Esophagus muscularis mucosa (tissue), 4 donors: Measurements from ENCODE around the gene TAC4. TPM values are rescaled to one million over a fixed set of nuclear protein-coding genes. Genes with fewer than 3 reads are reported as not detected.

ENCODE experiments used
- DNase-seq: peaks from one replicate; pipeline ENCODE4 v3.0.0-alpha.2; 2017; ENCODE audit errors: extremely low spot score
- H3K27ac ChIP-seq, 4 donors: fragments of 200-600 bp; sonication (generic); replicated peaks in 1 of 4; 1 replicate in 3 of 4; 2 replicates in 1 of 4; pipeline ENCODE4 v1.5.1; 2016 to 2019; ENCODE audit warnings: mild to moderate bottlenecking in 1 of 4
- H3K27me3 ChIP-seq, 4 donors: fragments of 200-600 bp; sonication (generic); one replicate each; pipeline versions ENCODE4 v1.5.1 to v1.6.0; 2016 to 2019
- H3K36me3 ChIP-seq, 4 donors: fragments of 200-600 bp; sonication (generic); one replicate each; pipeline ENCODE4 v1.5.1; 2016 to 2019
- H3K4me1 ChIP-seq, 4 donors: fragments of 200-600 bp; sonication (generic); one replicate each; pipeline ENCODE4 v1.5.1; 2016 to 2019
- H3K4me3 ChIP-seq, 4 donors: fragments of 200-600 bp; sonication (generic); 1 replicate in 2 of 4; 2 replicates in 2 of 4; pipeline ENCODE4 v1.5.1; 2016 to 2019; ENCODE audit warnings: mild to moderate bottlenecking in 4 of 4, moderate library complexity in 1 of 4
- H3K9me3 ChIP-seq, 4 donors: fragments of 200-600 bp; sonication (generic); 1 replicate in 3 of 4; 2 replicates in 1 of 4; pipeline ENCODE4 v1.5.1; 2016 to 2019
- EP300 ChIP-seq: sonication (generic); formaldehyde crosslinking; IDR thresholded peaks from one replicate; pipeline ENCODE4 v1.6.1; 2017; ENCODE audit warnings: antibody characterized with exemption
- POLR2A ChIP-seq: fragments of 450-650 bp; IDR thresholded peaks from one replicate; pipeline ENCODE4 v1.6.1; 2017; ENCODE audit warnings: antibody characterized with exemption, moderate library complexity, mild to moderate bottlenecking, low read depth
- POLR2AphosphoS5 ChIP-seq, 2 donors: sonication (generic); formaldehyde crosslinking; IDR thresholded peaks; one replicate each; pipeline ENCODE4 v1.6.1; 2017; ENCODE audit warnings: antibody characterized with exemption in 2 of 2
- WGBS: methylation state at CpG from one replicate; pipeline ENCODE4 v1.1.5; 2018; 5-methylcytosine and 5-hydroxymethylcytosine counted together
- intact Hi-C: fragments of 100-400 bp; cut with DNase I; formaldehyde crosslinking; loops from one replicate; pipeline ENCODE4 v1.15.1; 2023
- total RNA-seq, 4 donors: library from RNA; depleted of rRNA; stranded (reverse); fragments of >200 nt; gene quantifications; one replicate each; pipeline versions ENCODE4 v1.1.0 to v1.2.1, GENCODE V29; 2016
- TF ChIP-seq, protein P1 (sequence below), 3 experiments: fragments of 200-600 bp in 2 of 3; fragments of 450-650 bp in 1 of 3; sonication (generic) in 2 of 3; IDR thresholded peaks; one replicate each; pipeline ENCODE4 v1.5.1; 2017 to 2019; ENCODE audit warnings: antibody characterized with exemption in 3 of 3, mild to moderate bottlenecking in 2 of 3, moderate library complexity in 1 of 3

Gene TAC4
- total RNA-seq, 4 donors from 2014 or later: not detected

- H3K27me3 ChIP-seq: no peaks in the 10 kb centered on the region
- H3K36me3 ChIP-seq: peaks cover 54 to 97% (median 87%) of the 10 kb centered on the region in 4 donors
- WGBS: 81% methylated on average over 4 of the region's 4 CpGs
- peaks cover 0 to 31% (median 5%) of the 10 kb centered on the region in 4 donors for H3K4me1 ChIP-seq
- no peak for DNase-seq
- H3K9me3 ChIP-seq: no peaks in the 10 kb centered on the region
- no peak overlapping the region for H3K27ac ChIP-seq
- TF ChIP-seq POLR2A: no peak
- no peak for TF ChIP-seq EP300
- TF ChIP-seq, protein P1, sequence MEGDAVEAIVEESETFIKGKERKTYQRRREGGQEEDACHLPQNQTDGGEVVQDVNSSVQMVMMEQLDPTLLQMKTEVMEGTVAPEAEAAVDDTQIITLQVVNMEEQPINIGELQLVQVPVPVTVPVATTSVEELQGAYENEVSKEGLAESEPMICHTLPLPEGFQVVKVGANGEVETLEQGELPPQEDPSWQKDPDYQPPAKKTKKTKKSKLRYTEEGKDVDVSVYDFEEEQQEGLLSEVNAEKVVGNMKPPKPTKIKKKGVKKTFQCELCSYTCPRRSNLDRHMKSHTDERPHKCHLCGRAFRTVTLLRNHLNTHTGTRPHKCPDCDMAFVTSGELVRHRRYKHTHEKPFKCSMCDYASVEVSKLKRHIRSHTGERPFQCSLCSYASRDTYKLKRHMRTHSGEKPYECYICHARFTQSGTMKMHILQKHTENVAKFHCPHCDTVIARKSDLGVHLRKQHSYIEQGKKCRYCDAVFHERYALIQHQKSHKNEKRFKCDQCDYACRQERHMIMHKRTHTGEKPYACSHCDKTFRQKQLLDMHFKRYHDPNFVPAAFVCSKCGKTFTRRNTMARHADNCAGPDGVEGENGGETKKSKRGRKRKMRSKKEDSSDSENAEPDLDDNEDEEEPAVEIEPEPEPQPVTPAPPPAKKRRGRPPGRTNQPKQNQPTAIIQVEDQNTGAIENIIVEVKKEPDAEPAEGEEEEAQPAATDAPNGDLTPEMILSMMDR (IDR thresholded peaks at IDR 0.05): no peak
- TF ChIP-seq POLR2AphosphoS5 (IDR thresholded peaks at IDR 0.05): no peak
- intact Hi-C loops: no loop called here
- H3K4me3 ChIP-seq: no peak overlapping the region
Measured at GRCh38 chr17:49809056-49809455, 38.8 kb downstream of the TAC4 start.

GRCh38 chr17:49798738-49799137 lies 49.1 kb downstream of the TAC4 start:
- intact Hi-C loops: no loop called here
- no peak overlapping the region for H3K4me3 ChIP-seq
- no peak for DNase-seq
- H3K36me3 ChIP-seq: peaks cover 41 to 96% (median 82%) of the 10 kb centered on the region in 4 donors
- peaks cover 5 to 54% (median 32%) of the 10 kb centered on the region in 4 donors for H3K4me1 ChIP-seq
- no peaks in the 10 kb centered on the region for H3K27me3 ChIP-seq
- no peaks in the 10 kb centered on the region for H3K9me3 ChIP-seq
- H3K27ac ChIP-seq: no peak overlapping the region
- 74% methylated on average over 2 of the region's 2 CpGs for WGBS
- no peak for TF ChIP-seq EP300
- no peak for TF ChIP-seq POLR2A
- TF ChIP-seq, protein P1 (IDR thresholded peaks at IDR 0.05): no peak
- no peak for TF ChIP-seq POLR2AphosphoS5 (IDR thresholded peaks at IDR 0.05)

DNA sequence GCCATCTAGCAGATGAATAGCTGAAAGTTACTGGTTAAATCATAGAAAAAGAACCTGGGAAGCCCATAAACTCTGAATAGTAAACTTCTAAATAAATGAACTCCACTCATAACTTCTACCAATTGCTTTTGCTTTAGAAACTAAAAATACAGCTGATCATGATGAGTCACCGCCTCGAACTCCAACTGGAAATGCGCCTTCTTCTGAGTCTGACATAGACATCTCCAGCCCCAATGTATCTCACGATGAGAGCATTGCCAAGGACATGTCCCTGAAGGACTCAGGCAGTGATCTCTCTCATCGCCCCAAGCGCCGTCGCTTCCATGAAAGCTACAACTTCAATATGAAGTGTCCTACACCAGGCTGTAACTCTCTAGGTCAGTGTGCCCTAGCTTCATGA lies 49.7 kb downstream of the TAC4 start:
- Histone ChIP-seq H3K4me1 (peaks cover 6 to 60% (median 37%) of the 10 kb centered on the region in 4 donors), H3K36me3 (peaks cover 41 to 96% (median 82%) of the 10 kb centered on the region in 4 donors), H3K9me3 (no peaks in the 10 kb centered on the region), H3K27ac (no peak overlapping the region), H3K4me3 (no peak overlapping the region), H3K27me3 (no peaks in the 10 kb centered on the region)
- DNase-seq: no peak
- TF ChIP-seq EP300 (no peak), POLR2A (no peak), POLR2AphosphoS5 (IDR thresholded peaks at IDR 0.05) (no peak)
- TF ChIP-seq, protein P1 (IDR thresholded peaks at IDR 0.05): no peak
- intact Hi-C loops: no loop called here
- WGBS: 73% methylated on average over 8 of the region's 8 CpGs

DNA sequence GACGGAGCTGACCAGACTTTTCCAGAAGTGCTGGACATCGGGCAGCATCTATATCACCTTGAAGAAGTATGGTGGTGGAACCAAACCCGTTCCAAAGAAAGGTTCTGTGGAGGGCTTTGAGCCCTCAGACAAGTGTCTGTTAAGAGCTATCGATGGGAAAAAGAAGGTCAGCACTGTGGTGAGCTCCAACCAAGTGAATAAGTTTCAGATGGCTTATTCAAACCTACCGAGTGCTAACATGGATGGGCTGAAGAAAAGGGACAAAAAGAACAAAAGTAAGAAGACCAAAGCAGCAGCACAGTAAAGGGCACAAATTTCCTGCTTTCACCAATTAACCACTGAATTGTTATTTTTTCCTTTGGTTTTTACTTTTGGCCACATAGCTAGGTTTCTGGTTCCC lies 52.5 kb downstream of the TAC4 start:
- 77% methylated on average over 5 of the region's 5 CpGs for WGBS
- peaks cover 41 to 85% (median 73%) of the 10 kb centered on the region in 4 donors for H3K36me3 ChIP-seq
- H3K9me3 ChIP-seq: no peaks in the 10 kb centered on the region
- H3K4me1 ChIP-seq: peaks cover 25 to 77% (median 65%) of the 10 kb centered on the region in 4 donors
- H3K27me3 ChIP-seq: no peaks in the 10 kb centered on the region
- no peak overlapping the region for H3K4me3 ChIP-seq
- H3K27ac ChIP-seq: no peak overlapping the region
- intact Hi-C loops: no loop called here
- TF ChIP-seq, protein P1 (IDR thresholded peaks at IDR 0.05): no peak
- no peak for TF ChIP-seq POLR2AphosphoS5 (IDR thresholded peaks at IDR 0.05)
- no peak for TF ChIP-seq EP300
- no peak for TF ChIP-seq POLR2A
- DNase-seq: no peak

DNA sequence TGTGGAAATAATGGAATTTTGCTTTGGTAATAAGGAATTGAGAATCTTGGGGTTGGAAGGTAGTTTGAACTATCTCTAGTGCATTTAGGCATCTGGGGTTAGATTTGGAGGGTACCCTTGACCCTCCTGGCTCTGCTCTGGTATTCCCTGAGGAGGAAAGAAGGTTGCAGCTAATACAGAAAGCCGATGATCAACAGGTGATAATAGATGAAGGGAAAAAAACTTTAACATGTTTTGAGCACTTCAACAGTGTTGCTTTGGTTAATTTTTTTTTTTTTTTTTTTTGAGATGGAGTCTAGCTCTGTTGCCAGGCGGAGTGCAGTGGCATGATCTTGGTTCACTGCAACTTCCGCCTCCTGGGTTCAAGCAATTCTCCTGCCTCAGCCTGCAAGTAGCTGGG lies 54.6 kb downstream of the TAC4 start:
- WGBS: 88% methylated on average over 3 of the region's 3 CpGs
- intact Hi-C loops: no loop called here
- H3K9me3 ChIP-seq: no peaks in the 10 kb centered on the region

More for the DNA sequence above, 54.6 kb downstream of the TAC4 start:
- Histone ChIP-seq H3K4me1 (peaks cover 33 to 74% (median 73%) of the 10 kb centered on the region in 4 donors), H3K27me3 (no peaks in the 10 kb centered on the region), H3K4me3 (no peak overlapping the region), H3K36me3 (peaks cover 26 to 64% (median 53%) of the 10 kb centered on the region in 4 donors), H3K27ac (no peak overlapping the region)
- TF ChIP-seq, protein P1 (IDR thresholded peaks at IDR 0.05): no peak
- no peak for DNase-seq
